Loucy (cell line): ENCODE results near the gene CCDC91.

Experiments used
- H2AFZ ChIP-seq: fragments of 200-600 bp; sonication (generic); 2 replicates; pipeline ENCODE4 v1.6.0; 2016; ENCODE audit warnings: antibody characterized with exemption, mild to moderate bottlenecking, low read length, moderate library complexity
- H3F3A ChIP-seq: fragments of 200-600 bp; 2 replicates; pipeline ENCODE4 v1.6.0; 2016; ENCODE audit warnings: antibody characterized with exemption, low read depth, mild to moderate bottlenecking
- H3K27me3 ChIP-seq: fragments of 200-600 bp; sonication (generic); 2 replicates; pipeline ENCODE4 v1.6.1; 2014; ENCODE audit warnings: low read length, mild to moderate bottlenecking; ENCODE audit not compliant: insufficient read depth, poor library complexity, severe bottlenecking
- H3K36me3 ChIP-seq: fragments of 200-600 bp; sonication (generic); 2 replicates; pipeline ENCODE4 v1.6.1; 2016; ENCODE audit warnings: low read length; ENCODE audit not compliant: insufficient read depth
- H3K4me1 ChIP-seq: fragments of 200-600 bp; sonication (generic); 2 replicates; pipeline ENCODE4 v1.5.1; 2014; ENCODE audit warnings: low read length, mild to moderate bottlenecking; ENCODE audit not compliant: insufficient read depth, poor library complexity, severe bottlenecking
- H3K4me2 ChIP-seq: fragments of 200-600 bp; sonication (generic); 2 replicates; pipeline ENCODE4 v1.6.0; 2014; ENCODE audit warnings: antibody characterized with exemption, low read length, low read depth, mild to moderate bottlenecking; ENCODE audit not compliant: poor library complexity, severe bottlenecking
- H3K4me3 ChIP-seq: fragments of 200-600 bp; sonication (generic); 2 replicates; pipeline ENCODE4 v1.5.1; 2014; ENCODE audit warnings: low read length, mild to moderate bottlenecking, mixed read lengths; ENCODE audit not compliant: poor library complexity, severe bottlenecking
- H3K79me2 ChIP-seq: fragments of 200-600 bp; sonication (generic); 2 replicates; pipeline ENCODE4 v1.6.1; 2014; ENCODE audit warnings: low read length; ENCODE audit not compliant: insufficient read depth
- H3K9ac ChIP-seq: fragments of 200-600 bp; sonication (generic); 2 replicates; pipeline ENCODE4 v1.6.0; 2014; ENCODE audit warnings: mild to moderate bottlenecking, low read depth, low read length, moderate library complexity; ENCODE audit not compliant: poor library complexity, severe bottlenecking
- H3K9me2 ChIP-seq: fragments of 200-600 bp; sonication (generic); replicated peaks from 2 replicates; pipeline ENCODE4 v1.6.1; 2016; ENCODE audit warnings: low read depth, low read length, mixed read lengths
- H3K9me3 ChIP-seq: fragments of 200-600 bp; sonication (generic); 2 replicates; pipeline ENCODE4 v1.6.1; 2014; ENCODE audit warnings: mild to moderate bottlenecking, antibody characterized with exemption, low read length, low read depth; ENCODE audit not compliant: insufficient read depth
- H4K20me1 ChIP-seq: fragments of 200-600 bp; sonication (generic); 2 replicates; pipeline ENCODE4 v1.6.0; 2014; ENCODE audit warnings: antibody characterized with exemption, low read length, mild to moderate bottlenecking; ENCODE audit not compliant: insufficient read depth, poor library complexity, severe bottlenecking
- CTCF ChIP-seq: fragments of 200-600 bp; sonication (generic); conservative IDR thresholded peaks from 2 replicates; pipeline ENCODE4 v1.5.1; 2014; ENCODE audit warnings: mild to moderate bottlenecking, antibody characterized with exemption, low read length
- EZH2phosphoT487 ChIP-seq: fragments of 200-600 bp; IDR thresholded peaks from 2 replicates; pipeline ENCODE4 v1.6.1; 2018; ENCODE audit warnings: antibody characterized with exemption, mild to moderate bottlenecking, moderate library complexity, borderline replicate concordance

Gene CCDC91

GRCh38 chr12:28507867-28508266, 317.6 kb downstream of the CCDC91 start:
- no peak overlapping the region for H3K9ac ChIP-seq
- H3K9me2 ChIP-seq, result no peaks in the 10 kb centered on the region
- no peak for TF ChIP-seq EZH2phosphoT487
- no peak for TF ChIP-seq CTCF
- H3K4me1 ChIP-seq, result peaks cover 7% of the 10 kb centered on the region
- no peak overlapping the region for H3K4me3 ChIP-seq
- H3K79me2 ChIP-seq, result no peaks in the 10 kb centered on the region
- H3K36me3 ChIP-seq, result no peaks in the 10 kb centered on the region
- H3K27me3 ChIP-seq, result no peaks in the 10 kb centered on the region
- no peaks in the 10 kb centered on the region for H3K9me3 ChIP-seq
- no peak overlapping the region for H2AFZ ChIP-seq
- H4K20me1 ChIP-seq, result no peaks in the 10 kb centered on the region
- no peak overlapping the region for H3K4me2 ChIP-seq
- no peaks in the 10 kb centered on the region for H3F3A ChIP-seq

GRCh38 chr12:28512406-28512805, 322.1 kb downstream of the CCDC91 start:
- no peak overlapping the region for H3K9ac ChIP-seq
- H3K9me3 ChIP-seq, result no peaks in the 10 kb centered on the region
- peaks cover 7% of the 10 kb centered on the region for H3K4me1 ChIP-seq
- H3K27me3 ChIP-seq, result no peaks in the 10 kb centered on the region
- no peak for TF ChIP-seq EZH2phosphoT487
- H4K20me1 ChIP-seq, result no peaks in the 10 kb centered on the region
- no peak overlapping the region for H2AFZ ChIP-seq
- no peak overlapping the region for H3K4me3 ChIP-seq
- no peaks in the 10 kb centered on the region for H3K79me2 ChIP-seq
- no peaks in the 10 kb centered on the region for H3K9me2 ChIP-seq
- H3K36me3 ChIP-seq, result no peaks in the 10 kb centered on the region
- no peaks in the 10 kb centered on the region for H3F3A ChIP-seq
- no peak overlapping the region for H3K4me2 ChIP-seq

GRCh38 chr12:28512876-28513275, 322.6 kb downstream of the CCDC91 start:
- no peak overlapping the region for H3K9ac ChIP-seq
- H3K27me3 ChIP-seq, result no peaks in the 10 kb centered on the region
- H3K9me3 ChIP-seq, result no peaks in the 10 kb centered on the region
- H3K79me2 ChIP-seq, result no peaks in the 10 kb centered on the region
- no peak overlapping the region for H3K4me3 ChIP-seq
- H2AFZ ChIP-seq, result no peak overlapping the region
- H3K4me2 ChIP-seq, result no peak overlapping the region
- H3K4me1 ChIP-seq, result peaks cover 3% of the 10 kb centered on the region
- no peaks in the 10 kb centered on the region for H4K20me1 ChIP-seq
- no peak for TF ChIP-seq EZH2phosphoT487
- TF ChIP-seq CTCF, result no peak
- H3K36me3 ChIP-seq, result no peaks in the 10 kb centered on the region
- H3K9me2 ChIP-seq, result no peaks in the 10 kb centered on the region
- no peaks in the 10 kb centered on the region for H3F3A ChIP-seq

- H4K20me1 ChIP-seq, result no peaks in the 10 kb centered on the region
- no peaks in the 10 kb centered on the region for H3K79me2 ChIP-seq
- H3K9me3 ChIP-seq, result no peaks in the 10 kb centered on the region
- no peak overlapping the region for H3K9ac ChIP-seq
- H3K9me2 ChIP-seq, result no peaks in the 10 kb centered on the region
- H3K4me1 ChIP-seq, result no peaks in the 10 kb centered on the region
- H3K36me3 ChIP-seq, result no peaks in the 10 kb centered on the region
- TF ChIP-seq CTCF (no peak), EZH2phosphoT487 (no peak)
- no peak overlapping the region for H2AFZ ChIP-seq
- H3K4me3 ChIP-seq, result no peak overlapping the region
- H3K4me2 ChIP-seq, result no peak overlapping the region
- no peaks in the 10 kb centered on the region for H3F3A ChIP-seq
- H3K27me3 ChIP-seq, result no peaks in the 10 kb centered on the region
Measured at GRCh38 chr12:28513983-28514382, 323.7 kb downstream of the CCDC91 start.
